ENCODE results near the gene LHX4.

LHX4 gene

GRCh38 chr1:180230416-180230790 is 339 bp downstream of the LHX4 start:
- DNase-seq (ENCODE audit: extremely low read depth, insufficient read length): peak; percentile 41
- H3K36me3 ChIP-seq (ENCODE audit: control insufficient read depth, insufficient read depth, low read length): no peaks in the 10 kb centered on the region
- H3K4me3 ChIP-seq (replicated peaks; ENCODE audit: low read depth, low read length): peak overlapping the region; percentile 65
- TF ChIP-seq, protein P1, sequence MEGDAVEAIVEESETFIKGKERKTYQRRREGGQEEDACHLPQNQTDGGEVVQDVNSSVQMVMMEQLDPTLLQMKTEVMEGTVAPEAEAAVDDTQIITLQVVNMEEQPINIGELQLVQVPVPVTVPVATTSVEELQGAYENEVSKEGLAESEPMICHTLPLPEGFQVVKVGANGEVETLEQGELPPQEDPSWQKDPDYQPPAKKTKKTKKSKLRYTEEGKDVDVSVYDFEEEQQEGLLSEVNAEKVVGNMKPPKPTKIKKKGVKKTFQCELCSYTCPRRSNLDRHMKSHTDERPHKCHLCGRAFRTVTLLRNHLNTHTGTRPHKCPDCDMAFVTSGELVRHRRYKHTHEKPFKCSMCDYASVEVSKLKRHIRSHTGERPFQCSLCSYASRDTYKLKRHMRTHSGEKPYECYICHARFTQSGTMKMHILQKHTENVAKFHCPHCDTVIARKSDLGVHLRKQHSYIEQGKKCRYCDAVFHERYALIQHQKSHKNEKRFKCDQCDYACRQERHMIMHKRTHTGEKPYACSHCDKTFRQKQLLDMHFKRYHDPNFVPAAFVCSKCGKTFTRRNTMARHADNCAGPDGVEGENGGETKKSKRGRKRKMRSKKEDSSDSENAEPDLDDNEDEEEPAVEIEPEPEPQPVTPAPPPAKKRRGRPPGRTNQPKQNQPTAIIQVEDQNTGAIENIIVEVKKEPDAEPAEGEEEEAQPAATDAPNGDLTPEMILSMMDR (IDR thresholded peaks at IDR 0.05; ENCODE audit: insufficient read depth, low read length, poor library complexity, severe bottlenecking): no peak
- H3K27me3 ChIP-seq (replicated peaks; ENCODE audit: control insufficient read depth, insufficient read depth, low read length): peaks cover 4% of the 10 kb centered on the region

DNA sequence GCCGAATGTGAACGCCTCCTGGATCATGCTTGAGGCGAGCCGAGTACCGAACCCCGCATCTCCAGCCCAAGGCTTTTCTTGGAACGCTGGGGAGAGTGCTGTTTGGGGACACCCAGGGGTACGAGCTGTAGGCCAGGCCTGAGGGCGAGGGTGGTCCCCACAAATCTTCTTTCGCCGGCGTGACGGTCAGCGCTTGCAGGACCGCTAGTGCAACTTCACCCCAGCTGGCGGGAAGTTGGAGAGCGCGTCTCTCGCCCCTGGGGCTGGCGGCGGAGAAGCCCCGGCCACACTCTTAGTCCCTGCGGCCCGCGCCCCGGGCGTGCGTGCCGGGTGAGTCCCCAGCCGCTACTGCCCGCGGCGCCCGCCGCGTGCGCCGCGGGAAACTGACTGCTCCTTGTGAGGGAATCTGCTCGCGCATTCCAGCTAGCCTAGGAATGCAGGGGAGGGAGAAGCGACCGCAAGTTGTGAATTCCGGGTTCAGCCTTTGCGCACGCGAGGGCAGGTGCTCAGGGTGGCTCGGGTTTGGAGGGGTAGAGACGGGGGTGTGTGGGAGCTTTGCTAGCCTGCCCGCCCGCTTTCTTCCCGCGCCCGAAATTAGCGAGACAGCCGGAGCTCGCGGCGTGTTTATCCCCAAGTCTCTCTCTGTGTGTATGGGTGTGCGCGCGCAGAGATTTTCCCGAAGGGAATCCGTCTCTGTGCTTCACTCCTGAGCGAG is 884 bp downstream of the LHX4 start:
- DNase-seq (ENCODE audit: extremely low read depth, insufficient read length): peak; percentile 56
- Histone ChIP-seq H3K4me3 (replicated peaks; ENCODE audit: low read depth, low read length) (peak overlapping the region; percentile 65), H3K27me3 (replicated peaks; ENCODE audit: control insufficient read depth, insufficient read depth, low read length) (peaks cover 6% of the 10 kb centered on the region), H3K36me3 (ENCODE audit: control insufficient read depth, insufficient read depth, low read length) (no peaks in the 10 kb centered on the region)
- TF ChIP-seq, protein P1 (IDR thresholded peaks at IDR 0.05; ENCODE audit: insufficient read depth, low read length, poor library complexity, severe bottlenecking): no peak

GRCh38 chr1:180231506-180231921 is 1.4 kb downstream of the LHX4 start:
- TF ChIP-seq, protein P1 (IDR thresholded peaks at IDR 0.05; ENCODE audit: insufficient read depth, low read length, poor library complexity, severe bottlenecking): peak; percentile 37
- Histone ChIP-seq H3K36me3 (ENCODE audit: control insufficient read depth, insufficient read depth, low read length) (no peaks in the 10 kb centered on the region), H3K27me3 (replicated peaks; ENCODE audit: control insufficient read depth, insufficient read depth, low read length) (peaks cover 6% of the 10 kb centered on the region), H3K4me3 (replicated peaks; ENCODE audit: low read depth, low read length) (peak overlapping the region; percentile 65)
- peak; percentile 52 for DNase-seq (ENCODE audit: extremely low read depth, insufficient read length)

GRCh38 chr1:180231936-180232335 is 1.9 kb downstream of the LHX4 start:
- DNase-seq (ENCODE audit: extremely low read depth, insufficient read length): no peak
- TF ChIP-seq, protein P1 (IDR thresholded peaks at IDR 0.05; ENCODE audit: insufficient read depth, low read length, poor library complexity, severe bottlenecking): no peak
- Histone ChIP-seq H3K4me3 (replicated peaks; ENCODE audit: low read depth, low read length) (peak overlapping the region; percentile 65), H3K27me3 (replicated peaks; ENCODE audit: control insufficient read depth, insufficient read depth, low read length) (peaks cover 8% of the 10 kb centered on the region), H3K36me3 (ENCODE audit: control insufficient read depth, insufficient read depth, low read length) (no peaks in the 10 kb centered on the region)

DNA sequence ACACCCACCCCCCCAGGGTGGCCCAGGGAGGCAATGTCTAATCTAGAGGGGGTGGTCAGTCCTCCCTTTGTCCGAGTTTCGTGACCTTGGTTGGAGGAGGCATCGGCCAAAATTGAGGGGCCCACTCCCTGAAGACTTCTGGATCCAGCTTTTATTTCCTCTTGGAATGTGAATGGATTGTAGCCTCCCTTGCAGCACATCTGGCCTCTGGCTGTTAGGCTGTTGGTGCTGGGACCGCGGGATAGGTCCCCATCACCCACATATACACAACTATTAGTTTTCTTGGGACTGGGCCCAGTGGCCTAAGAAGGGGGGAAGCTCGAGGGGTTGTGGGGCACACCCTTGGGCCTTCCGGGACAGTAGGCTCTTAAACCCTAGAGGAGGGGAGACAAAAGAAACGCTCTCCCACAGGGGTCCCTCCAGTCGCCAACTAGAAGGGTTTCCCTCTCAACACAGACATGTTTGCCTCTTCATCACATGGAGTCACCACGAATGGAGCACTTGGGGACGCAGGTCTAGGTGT is 2.5 kb downstream of the LHX4 start:
- no peak for DNase-seq (ENCODE audit: extremely low read depth, insufficient read length)
- Histone ChIP-seq H3K4me3 (replicated peaks; ENCODE audit: low read depth, low read length) (no peak overlapping the region), H3K36me3 (ENCODE audit: control insufficient read depth, insufficient read depth, low read length) (no peaks in the 10 kb centered on the region), H3K27me3 (replicated peaks; ENCODE audit: control insufficient read depth, insufficient read depth, low read length) (peaks cover 8% of the 10 kb centered on the region)
- TF ChIP-seq, protein P1 (IDR thresholded peaks at IDR 0.05; ENCODE audit: insufficient read depth, low read length, poor library complexity, severe bottlenecking): no peak

All from GM06990 (cell line).